GM20431 (cell line): ENCODE measurements around the gene UXS1.
"Not testable (repeated sequence)": the region's sequence is repeated elsewhere in the genome, so short reads cannot be mapped to it uniquely, and the experiment has no call there.

ENCODE experiments used
- in situ Hi-C: fragments of 300-500 bp; cut with MseI, MboI; formaldehyde crosslinking; loops from one replicate; pipeline ENCODE4 v1.15.0; 2020; ENCODE audit warnings: low sequenced_read_pairs; ENCODE audit not compliant: unreplicated experiment

The UXS1 gene

DNA sequence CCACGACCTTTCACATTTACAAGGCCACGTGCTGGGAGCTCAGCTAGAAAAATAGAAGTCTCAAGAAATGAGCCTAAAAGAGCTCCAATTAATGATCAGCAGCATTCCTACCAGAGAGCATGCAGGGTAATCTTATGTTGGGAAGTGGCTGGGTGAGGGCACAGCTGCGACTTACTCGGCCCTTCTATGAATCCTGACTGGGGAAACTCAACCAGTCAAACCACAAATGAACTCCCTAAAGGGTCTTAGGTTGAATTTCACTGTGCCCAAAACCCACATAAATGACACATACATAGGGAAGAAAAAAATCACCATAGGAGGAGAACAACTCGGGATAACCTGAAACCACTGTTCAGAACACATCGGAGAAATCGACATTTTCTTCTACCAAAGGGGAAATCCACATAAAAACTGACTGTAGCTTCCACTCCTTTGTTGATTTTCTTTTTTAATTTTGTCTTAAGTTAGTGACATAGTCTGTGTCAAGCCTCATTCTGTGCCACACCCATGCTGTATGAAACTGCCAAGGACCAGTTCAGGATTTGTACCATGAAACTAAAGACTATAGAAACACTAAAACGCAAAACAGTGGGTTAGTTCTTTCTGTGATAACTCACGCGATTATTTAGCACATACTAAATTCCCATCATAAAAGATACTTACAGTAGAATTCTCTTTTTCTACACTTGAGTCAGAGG is 54.7 kb downstream of the UXS1 start:
- in situ Hi-C loops = no loop called here

DNA sequence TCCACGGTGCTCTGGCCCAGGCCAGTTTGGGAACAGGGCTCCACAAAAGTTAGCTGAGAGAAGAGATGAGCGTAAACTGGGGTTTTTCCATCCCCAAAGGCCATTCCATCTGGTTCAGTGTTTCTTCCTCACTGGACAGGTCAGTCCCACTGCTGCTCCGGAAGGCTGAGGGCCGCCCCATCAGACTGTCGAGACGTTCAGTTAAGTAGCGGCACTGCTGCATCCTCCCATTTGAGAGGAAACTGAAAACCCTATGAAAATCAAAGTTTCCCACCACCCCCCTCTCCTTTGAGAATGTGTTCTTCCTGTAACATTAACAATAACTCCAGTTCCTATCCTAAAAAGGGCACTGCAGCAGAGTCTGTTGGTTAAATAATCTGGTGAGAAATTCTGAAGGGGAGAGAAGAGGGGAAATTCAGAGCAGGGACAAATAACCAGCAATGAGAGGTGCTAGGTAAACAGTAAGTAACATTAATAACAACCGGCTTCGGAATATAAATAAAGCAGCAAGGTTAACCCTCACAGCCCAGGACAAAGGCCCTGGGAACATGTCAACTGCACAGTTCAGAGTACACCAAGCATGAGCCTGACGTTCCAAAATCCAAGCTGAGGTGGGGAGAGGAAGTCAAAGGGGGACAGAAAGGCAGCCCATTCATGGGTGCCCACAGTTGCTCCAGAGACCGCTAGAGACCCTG is 55.4 kb downstream of the UXS1 start:
- in situ Hi-C loops = no loop called here

DNA sequence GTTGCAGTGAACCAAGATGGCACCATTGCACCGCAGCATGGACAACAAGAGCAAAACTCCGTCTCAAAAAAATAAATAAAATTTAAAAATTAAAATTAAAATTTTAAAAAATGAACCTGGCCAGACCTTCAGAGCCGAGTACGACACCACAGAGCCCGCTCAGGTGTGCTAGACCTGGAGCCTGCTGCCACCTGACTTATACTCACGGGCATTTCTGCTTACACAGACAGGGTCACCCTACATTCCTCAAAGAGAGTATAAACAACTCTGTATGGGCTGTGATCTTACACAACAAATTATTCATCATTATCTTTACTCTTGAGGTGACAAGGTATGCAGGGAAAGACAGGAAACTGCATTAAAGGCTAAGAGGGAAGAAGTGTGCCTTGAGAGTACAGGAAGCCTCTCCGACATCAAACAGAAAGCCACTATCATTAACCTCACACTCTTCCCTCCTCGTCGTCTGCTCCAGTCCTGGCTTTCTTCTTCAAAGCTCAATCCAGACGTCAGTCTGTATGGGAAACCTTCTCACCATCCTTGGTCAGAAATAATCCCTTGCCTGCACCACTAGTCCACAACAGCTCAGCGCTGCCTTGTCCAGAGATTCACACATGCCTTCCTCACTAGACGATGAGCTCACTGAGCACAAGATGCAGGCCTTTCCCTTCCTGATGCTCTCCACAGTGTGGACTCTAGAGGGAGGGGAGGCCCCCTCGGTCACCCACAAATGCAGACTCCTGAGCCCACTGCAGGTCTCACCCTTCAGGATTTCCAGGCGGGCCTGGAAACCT is 56.2 kb downstream of the UXS1 start:
- in situ Hi-C loops = no loop called here

DNA sequence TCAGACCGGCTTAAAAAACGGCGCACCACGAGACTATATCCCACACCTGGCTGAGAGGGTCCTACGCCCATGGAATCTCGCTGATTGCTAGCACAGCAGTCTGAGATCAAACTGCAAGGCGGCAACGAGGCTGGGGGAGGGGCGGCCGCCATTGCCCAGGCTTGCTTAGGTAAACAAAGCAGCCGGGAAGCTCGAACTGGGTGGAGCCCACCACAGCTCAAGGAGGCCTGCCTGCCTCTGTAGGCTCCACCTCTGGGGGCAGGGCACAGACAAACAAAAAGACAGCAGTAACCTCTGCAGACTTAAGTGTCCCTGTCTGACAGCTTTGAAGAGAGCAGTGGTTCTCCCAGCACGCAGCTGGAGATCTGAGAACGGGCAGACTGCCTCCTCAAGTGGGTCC is 62.9 kb downstream of the UXS1 start:
- in situ Hi-C loops = not testable (repeated sequence)

DNA sequence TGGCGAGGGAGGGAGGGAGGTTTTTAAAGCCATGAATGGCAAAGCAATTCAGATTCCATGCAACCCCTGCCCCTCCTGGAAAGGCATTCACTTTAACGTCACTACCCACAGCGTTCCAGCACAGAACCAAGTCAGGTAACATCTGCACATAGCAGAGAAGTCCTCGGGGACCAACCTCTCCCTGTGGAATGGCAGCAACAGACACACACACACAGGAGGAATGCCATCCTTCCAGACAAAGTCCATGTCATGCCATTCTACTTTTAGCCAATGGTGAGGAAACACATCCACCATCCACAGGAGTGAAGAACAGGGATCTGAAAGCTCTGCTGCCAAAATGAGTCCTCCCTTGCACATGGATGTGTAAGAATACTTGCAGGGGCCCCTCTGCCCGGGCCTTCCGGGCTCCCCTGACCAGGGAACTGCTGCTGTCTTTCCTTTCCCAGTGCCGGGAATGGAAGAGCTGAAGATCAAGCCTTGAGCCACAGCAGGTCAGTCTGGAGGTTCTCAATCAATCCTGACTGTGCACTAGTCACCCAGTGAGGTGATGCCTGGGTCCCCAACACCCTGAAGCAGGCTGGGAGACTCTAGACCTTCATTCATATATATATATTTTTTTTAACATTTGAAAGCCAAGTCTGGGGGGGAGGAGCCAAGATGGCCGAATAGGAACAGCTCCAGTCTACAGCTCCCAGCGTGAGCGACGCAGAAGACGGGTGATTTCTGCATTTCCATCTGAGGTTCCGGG is 63.7 kb downstream of the UXS1 start:
- in situ Hi-C loops = no loop called here

DNA sequence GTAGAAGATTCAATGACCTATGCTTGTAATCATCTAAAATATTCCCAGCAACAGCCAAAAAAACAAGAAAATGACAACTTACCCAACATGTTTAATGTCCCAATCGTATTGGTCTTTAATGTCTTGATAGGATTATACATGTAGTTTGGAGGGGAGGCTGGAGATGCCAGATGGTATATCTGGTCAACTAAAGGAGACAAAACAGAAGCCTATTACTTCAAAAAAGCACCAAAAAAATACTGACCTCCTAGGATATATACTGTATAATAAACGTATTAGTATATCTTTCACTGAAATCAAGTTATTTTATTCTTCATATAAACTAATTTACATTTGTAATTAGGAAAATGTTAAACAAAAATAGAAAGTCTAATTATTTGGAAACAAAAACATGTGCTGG is 64.5 kb downstream of the UXS1 start:
- in situ Hi-C loops = no loop called here

DNA sequence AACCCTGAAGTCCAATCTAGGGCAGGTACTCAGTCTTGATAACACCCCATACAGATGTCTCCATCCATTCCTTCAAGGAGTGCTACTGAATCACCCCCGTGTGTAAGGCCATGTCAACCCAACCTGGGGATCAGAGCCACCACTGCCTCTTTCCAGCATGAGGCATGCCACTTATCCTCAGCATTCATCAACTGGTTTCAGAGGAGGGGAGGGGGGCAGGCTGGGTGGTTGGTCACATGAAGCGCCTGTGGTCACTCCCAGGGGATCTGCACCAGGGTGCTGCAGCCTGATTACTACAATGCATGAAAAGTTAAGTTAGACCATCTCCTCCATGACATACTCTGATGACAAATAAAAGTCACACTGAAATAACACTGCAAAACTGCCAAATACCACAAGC is 65.0 kb downstream of the UXS1 start:
- in situ Hi-C loops = no loop called here

DNA sequence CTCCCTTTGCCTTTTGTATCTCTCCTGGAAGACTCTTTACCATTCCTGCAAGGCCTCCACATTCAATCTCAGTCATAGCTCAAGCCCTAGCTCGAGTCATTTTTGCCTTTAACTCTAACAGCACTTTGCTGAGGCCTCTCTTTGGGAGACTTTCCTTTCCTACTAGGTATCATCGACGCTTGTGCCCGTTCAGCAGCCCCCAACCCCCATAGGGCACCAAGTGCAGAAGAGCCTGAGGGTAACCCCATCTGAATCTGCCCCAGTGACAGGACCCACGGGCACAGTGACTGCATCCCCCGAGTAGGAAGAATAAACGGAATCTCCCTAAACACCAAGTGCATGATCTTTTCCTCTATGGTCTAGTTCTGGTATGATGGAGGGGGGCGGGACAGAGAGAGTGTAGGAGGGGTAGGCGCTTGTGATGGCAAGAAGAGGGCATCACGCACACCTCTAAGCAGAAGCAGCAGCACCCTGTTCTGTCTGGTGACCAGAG is 66.3 kb downstream of the UXS1 start:
- in situ Hi-C loops = no loop called here

DNA sequence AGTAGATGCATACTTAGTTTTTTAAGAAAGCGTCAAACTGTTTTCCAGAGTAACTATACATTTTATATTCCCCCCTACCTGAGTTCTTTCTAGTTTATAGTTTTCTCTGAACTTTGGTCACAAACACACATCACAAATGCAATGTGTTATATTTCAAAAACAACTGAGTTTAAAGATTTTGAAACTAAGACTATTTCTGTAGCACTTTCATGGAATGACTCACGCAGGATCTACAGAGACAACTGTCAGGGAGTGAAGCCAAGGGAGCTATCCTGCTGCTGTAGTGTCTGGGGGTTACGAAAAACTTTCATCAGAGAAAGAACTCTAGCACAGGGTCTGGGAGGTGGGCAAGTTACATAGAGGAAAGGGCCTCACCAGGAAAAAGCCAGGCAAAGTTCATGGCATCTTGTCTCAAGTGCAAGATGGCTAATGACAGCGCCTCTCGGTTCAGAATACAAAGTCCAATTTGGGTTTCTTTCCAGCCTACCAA is 66.8 kb downstream of the UXS1 start:
- in situ Hi-C loops = no loop called here

DNA sequence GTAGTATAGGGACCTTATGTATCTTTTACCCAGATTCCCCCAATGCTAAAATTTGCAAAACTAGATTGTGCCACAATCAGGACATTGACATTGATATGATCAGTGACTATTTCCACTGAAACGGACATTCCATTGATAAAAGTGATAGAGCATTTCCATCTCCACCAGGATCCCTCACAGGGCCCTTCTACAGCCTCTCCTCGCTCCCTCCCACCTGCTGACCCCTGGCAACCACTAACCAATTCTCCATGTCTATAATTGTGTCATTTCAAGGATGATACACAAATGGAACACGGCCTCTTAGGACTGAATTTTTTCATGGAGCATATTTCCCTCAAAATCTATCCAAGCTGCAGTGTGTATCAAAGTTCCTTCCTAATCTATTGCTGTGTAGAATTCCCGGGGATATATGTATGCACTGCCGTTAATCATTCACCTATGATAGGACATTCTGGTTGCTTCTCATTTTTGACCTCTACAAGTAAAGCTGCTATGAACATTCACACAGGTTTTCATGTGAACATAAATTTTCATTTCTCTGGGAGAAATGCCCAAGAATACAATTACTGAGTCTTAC is 67.3 kb downstream of the UXS1 start:
- in situ Hi-C loops = no loop called here

DNA sequence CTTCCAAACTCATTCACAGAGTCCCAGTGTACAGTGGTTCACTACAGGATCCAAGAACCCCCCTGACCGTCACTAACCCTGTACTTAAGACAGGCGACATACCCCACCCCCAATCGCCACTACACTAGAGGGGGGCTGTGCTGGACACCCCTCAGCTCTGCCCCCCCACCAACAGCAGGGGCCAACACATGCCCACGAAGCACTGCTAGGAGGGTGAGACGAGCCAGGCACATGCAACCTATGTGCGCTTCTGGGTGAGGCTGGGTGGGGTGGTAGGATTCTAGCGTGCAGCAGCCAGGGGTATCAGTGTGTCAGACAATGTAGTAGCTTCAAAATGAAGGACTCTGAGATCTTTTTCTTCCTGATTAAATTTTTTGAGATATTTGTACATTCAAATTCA is 67.8 kb downstream of the UXS1 start:
- in situ Hi-C loops = no loop called here

DNA sequence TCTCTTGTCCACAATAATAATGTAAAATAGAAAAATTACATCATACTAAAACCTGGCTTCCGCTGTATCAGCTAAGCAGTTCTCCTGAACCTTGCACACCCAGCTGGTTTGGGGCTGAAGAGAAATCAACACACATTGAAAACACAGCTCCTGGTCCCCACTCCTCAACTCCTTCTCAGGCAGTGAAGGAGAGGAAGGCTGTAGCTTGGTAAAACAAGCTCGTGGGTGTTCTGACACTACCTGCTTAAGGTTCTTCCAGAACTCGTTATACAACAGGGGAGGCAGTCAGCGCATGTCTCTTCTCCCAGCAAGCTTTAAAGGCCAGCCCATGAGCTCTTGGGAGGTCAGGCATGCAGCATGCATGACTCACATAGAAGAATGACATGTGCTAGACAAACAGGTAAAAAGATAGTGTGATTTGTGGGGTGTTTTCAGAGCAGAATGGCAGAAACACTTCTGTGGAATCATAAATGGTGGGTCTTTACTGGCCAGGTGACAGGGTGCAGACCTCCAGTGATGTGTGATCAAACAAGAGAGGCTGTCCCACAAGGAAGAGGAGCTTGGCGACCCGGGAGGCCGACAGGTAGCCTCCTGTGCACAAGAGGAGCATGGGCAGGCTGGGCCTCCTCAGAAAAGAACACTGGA is 69.1 kb downstream of the UXS1 start:
- in situ Hi-C loops = loop anchor here (25.0 kb wide), 2 partner anchors 112 to 412 kb away; no protein-coding TSS in a partner anchor

DNA sequence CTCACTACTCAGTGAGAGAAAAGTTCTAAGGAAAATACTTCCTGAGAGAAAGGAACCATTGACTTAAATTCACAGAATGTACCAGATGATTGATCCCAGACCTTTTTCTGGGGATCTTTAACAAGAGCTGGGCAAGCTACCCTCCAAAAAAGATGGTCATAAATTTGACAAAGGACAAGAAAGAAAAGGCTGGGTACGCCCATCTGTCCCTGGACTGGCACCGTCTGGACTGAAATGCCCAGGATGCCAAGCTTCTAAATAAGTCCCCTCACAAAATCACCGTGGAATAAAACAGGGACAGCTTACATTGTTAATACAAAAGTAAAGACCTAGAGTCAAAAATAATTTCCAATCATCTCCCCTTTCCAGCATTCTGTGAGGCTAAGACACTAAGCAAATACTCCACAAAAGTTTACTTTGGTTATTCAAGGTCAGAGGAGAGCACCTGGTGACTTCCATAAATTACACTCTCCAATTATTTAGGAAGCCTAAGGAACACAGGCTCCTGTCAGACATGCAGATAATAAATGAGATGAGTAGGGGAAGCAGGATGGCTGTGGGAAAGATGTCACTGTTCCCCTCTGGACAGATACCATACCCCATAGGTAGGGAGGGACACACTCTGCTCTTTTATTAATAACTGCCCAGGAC is 69.9 kb downstream of the UXS1 start:
- in situ Hi-C loops = loop anchor here (25.0 kb wide), 2 partner anchors 113 to 413 kb away; no protein-coding TSS in a partner anchor

DNA sequence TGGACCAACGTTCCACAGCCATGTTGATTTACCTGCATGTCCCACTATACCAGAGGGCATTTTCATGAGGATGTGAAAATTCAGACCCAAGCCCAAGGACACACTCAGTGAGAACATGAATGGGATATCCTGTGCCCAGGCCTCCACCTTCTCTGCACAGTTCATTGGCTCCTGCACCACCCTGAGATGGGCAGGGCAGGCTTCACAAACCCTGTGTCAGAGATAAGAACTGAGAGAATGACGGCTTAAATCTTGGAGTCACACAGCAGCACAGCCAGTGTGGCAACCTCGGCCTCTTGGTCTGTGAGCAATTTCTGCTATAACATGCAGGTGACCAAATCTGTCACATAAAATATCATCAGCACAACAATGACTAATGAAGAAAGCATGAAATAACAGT is 71.9 kb downstream of the UXS1 start:
- in situ Hi-C loops = loop anchor here (25.0 kb wide), 2 partner anchors 115 to 415 kb away; no protein-coding TSS in a partner anchor

DNA sequence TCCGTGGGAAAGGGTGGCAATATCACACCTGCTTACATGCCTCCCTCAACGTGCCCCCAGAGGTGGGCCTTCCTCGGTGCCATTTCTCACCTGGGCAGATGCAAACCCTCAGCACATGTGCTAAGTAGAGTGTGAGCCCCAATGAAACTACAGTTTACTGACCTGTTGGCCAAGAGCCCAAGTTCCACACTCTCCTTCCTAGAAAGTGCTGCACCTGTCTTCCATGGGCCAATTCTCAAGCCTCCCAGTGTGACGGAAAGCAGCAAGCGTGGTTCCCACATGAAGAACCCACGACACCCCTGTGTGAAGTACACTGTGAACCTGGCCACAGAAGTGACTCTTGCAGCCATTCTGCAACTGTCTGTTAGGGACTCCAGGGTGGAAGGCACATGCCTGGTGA is 73.7 kb downstream of the UXS1 start:
- in situ Hi-C loops = loop anchor here (25.0 kb wide), 2 partner anchors 117 to 417 kb away; no protein-coding TSS in a partner anchor

DNA sequence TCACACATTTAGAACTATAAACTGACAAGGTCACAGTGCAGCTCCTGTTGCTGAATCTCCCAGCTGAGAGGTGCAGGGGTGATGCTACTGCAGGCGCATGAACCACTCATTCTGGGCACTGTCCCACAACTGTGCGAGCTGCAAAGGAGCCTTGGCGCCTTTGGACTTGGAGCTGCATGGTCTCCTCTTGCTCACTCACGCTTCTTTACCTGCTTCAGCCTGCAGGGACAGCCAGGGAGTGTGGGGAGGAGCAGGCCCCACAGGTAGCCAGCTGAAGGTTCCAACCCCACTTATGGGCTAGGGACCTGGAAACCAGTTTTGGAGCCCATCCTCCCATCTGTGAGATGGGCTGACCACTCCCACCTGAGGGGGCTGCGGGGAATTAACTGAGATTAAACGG is 75.0 kb downstream of the UXS1 start:
- in situ Hi-C loops = loop anchor here (25.0 kb wide), 2 partner anchors 118 to 418 kb away; no protein-coding TSS in a partner anchor

DNA sequence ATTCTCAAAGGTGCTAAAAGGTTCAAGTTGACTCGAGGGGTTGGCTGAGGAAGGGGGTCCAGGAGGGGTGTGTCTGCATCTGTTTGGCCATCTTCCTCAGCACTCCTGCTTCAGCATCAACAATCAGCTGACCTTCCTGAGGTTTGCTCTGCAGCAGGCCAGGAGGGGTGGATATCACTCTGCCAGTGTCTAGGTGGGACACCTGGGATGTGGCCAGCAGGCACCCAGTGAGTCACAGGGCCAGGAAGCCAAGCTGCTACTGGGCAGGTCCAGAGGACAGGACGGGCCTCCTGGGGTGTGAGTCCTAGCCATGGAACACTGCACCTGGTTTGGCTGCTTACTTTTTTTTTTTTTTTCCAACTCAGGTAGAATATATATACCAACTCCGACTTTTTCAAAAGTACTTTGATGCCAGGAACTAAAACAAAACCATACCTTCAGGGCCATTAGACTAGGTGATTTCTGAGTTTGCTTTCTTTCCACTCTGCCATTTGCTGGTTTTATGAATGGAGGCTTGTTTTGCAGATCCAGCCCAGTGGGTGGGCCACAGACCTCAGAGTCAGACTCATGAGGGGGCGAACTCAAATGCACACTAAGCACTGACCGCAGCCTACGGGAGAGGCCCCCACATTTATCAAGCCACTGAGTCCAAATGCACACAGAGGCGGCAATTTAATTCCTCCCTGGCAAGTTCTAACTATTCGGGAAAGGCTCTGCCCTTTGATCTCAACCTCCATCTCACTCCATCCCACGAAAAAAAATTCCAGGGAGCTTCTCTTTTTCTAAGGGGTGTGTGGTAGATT is 76.0 kb downstream of the UXS1 start:
- in situ Hi-C loops = loop anchor here (25.0 kb wide), 2 partner anchors 119 to 419 kb away; no protein-coding TSS in a partner anchor
